ENCODE measurements around the gene NEURL4.

DNA sequence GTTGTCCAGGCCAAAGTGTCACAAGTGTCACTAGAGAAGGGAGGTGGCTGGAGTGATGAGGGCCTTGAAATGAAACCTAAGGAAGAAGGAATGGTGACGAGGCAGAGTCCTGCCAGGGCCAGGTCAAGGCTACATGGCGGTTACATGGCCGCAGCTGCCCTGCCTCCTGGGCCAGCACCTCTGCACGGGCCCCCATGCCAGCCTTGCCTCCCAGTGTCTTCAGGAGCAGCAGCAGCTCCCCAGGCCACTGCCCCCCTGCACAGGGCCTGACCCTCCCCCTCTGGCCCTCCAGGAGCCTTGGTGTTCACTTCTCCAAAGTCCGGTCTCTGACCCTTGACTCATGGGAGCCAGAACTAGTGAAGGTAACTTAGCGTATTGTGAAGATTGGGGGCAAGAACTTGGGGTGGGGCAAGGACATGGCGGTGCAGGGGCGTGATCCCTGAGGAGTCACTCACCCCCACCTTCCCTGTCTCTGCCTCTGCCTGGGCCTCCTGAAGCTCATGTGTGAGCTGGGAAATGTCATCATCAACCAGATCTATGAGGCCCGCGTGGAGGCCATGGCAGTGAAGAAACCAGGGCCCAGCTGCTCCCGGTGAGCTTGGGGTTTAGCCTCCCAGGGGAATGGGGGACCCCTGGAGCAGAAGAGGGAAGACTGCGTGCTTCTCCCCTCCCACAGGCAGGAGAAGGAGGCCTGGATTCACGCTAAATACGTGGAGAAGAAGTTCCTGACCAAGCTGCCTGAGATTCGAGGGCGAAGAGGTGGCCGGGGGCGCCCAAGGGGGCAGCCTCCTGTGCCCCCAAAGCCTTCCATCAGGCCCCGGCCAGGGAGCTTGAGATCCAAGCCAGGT lies 18.7 kb upstream of the NEURL4 start:
- no peak for TF ChIP-seq CTCF (IDR thresholded peaks at IDR 0.05)
- TF ChIP-seq POLR2AphosphoS5 (IDR thresholded peaks at IDR 0.05), result no peak
